OCI-LY3 (cell line): ENCODE measurements around the gene INSRR.

Source experiments
- H2AFZ ChIP-seq: fragments of 200-600, 300-600 bp; shearing (Covaris generic); 2 replicates; pipeline ENCODE4 v1.6.0; 2014; ENCODE audit warnings: antibody characterized with exemption, low read depth, low read length
- H3K27ac ChIP-seq: fragments of 200-600, 300-600 bp; sonication (generic); 2 replicates; pipeline ENCODE4 v1.5.1; 2014; ENCODE audit warnings: mild to moderate bottlenecking, low read length, moderate library complexity, mixed read lengths
- H3K27me3 ChIP-seq: fragments of 200-600, 300-600 bp; sonication (generic); 2 replicates; pipeline ENCODE4 v1.6.1; 2014; ENCODE audit warnings: low read depth, low read length, mixed read lengths
- H3K36me3 ChIP-seq: fragments of 200-600, 300-600 bp; sonication (generic); replicated peaks from 2 replicates; pipeline ENCODE3; 2014; ENCODE audit warnings: low read depth, low read length, mixed read lengths
- H3K4me1 ChIP-seq: fragments of 300-600, 200-600 bp; sonication (generic); 2 replicates; pipeline ENCODE4 v1.6.1; 2014; ENCODE audit warnings: low read length, mixed read lengths
- H3K4me2 ChIP-seq: fragments of 200-600, 300-600 bp; sonication (generic); 2 replicates; pipeline ENCODE4 v1.6.1; 2014; ENCODE audit warnings: low read length, mixed read lengths
- H3K4me3 ChIP-seq: fragments of 300-600, 200-600 bp; sonication (generic); 2 replicates; pipeline ENCODE4 v1.5.1; 2014; ENCODE audit warnings: antibody characterized with exemption, mild to moderate bottlenecking, low read length, moderate library complexity
- H3K79me2 ChIP-seq: fragments of 300-600, 200-600 bp; shearing (Covaris generic); 2 replicates; pipeline ENCODE4 v1.6.1; 2014; ENCODE audit warnings: mild to moderate bottlenecking, low read length, mixed read lengths
- H3K9ac ChIP-seq: fragments of 300-600, 200-600 bp; shearing (Covaris generic); 2 replicates; pipeline ENCODE4 v1.6.0; 2014; ENCODE audit warnings: mild to moderate bottlenecking, low read length, moderate library complexity
- H3K9me3 ChIP-seq: fragments of 200-600, 300-600 bp; shearing (Covaris generic); 2 replicates; pipeline ENCODE4 v1.6.1; 2014; ENCODE audit warnings: low read length, mixed read lengths; ENCODE audit not compliant: insufficient read depth
- H4K20me1 ChIP-seq: fragments of 200-600, 300-600 bp; sonication (generic); 2 replicates; pipeline ENCODE4 v1.6.1; 2016; ENCODE audit warnings: low read length, mixed read lengths; ENCODE audit not compliant: insufficient read depth
- EZH2phosphoT487 ChIP-seq: fragments of 200-600 bp; shearing (Covaris generic); IDR thresholded peaks from 2 replicates; pipeline ENCODE4 v1.6.1; 2018; ENCODE audit warnings: antibody characterized with exemption, mixed run types, low read depth
- TF ChIP-seq, protein P1 (sequence below): fragments of 200-600, 300-600 bp; sonication (generic); IDR thresholded peaks from 2 replicates; pipeline ENCODE4 v1.5.1; 2014; ENCODE audit warnings: antibody characterized with exemption, low read length, low read depth

Gene INSRR

DNA sequence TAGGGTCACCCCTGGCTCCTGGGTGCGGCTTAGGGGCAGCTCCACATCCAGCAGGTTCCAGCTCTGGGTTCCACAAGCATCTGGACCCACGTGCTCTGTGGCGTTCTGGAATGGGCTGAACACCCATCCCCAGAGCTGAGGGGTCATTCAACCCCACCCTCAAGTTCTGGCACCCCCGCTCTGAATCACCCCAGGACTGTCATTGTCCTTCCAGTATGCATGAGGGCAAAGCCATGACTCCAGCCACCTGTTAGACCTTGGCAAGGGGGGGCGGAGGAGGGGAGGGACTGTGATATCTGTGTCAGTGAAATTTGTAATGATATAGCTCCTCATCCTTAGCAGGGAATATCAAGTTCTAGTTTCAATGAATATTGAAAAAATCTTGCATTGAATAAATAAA, 12.3 kb downstream of the INSRR start:
- H3K79me2 ChIP-seq, result no peaks in the 10 kb centered on the region
- H3K4me2 ChIP-seq, result no peak overlapping the region
- no peak overlapping the region for H3K9ac ChIP-seq
- no peak overlapping the region for H3K4me3 ChIP-seq
- no peak overlapping the region for H3K27ac ChIP-seq
- no peaks in the 10 kb centered on the region for H3K27me3 ChIP-seq
- no peak overlapping the region for H2AFZ ChIP-seq
- no peaks in the 10 kb centered on the region for H3K9me3 ChIP-seq
- no peaks in the 10 kb centered on the region for H4K20me1 ChIP-seq
- TF ChIP-seq EZH2phosphoT487, result no peak
- TF ChIP-seq, protein P1, sequence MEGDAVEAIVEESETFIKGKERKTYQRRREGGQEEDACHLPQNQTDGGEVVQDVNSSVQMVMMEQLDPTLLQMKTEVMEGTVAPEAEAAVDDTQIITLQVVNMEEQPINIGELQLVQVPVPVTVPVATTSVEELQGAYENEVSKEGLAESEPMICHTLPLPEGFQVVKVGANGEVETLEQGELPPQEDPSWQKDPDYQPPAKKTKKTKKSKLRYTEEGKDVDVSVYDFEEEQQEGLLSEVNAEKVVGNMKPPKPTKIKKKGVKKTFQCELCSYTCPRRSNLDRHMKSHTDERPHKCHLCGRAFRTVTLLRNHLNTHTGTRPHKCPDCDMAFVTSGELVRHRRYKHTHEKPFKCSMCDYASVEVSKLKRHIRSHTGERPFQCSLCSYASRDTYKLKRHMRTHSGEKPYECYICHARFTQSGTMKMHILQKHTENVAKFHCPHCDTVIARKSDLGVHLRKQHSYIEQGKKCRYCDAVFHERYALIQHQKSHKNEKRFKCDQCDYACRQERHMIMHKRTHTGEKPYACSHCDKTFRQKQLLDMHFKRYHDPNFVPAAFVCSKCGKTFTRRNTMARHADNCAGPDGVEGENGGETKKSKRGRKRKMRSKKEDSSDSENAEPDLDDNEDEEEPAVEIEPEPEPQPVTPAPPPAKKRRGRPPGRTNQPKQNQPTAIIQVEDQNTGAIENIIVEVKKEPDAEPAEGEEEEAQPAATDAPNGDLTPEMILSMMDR, result no peak
- no peaks in the 10 kb centered on the region for H3K4me1 ChIP-seq
- no peaks in the 10 kb centered on the region for H3K36me3 ChIP-seq

DNA sequence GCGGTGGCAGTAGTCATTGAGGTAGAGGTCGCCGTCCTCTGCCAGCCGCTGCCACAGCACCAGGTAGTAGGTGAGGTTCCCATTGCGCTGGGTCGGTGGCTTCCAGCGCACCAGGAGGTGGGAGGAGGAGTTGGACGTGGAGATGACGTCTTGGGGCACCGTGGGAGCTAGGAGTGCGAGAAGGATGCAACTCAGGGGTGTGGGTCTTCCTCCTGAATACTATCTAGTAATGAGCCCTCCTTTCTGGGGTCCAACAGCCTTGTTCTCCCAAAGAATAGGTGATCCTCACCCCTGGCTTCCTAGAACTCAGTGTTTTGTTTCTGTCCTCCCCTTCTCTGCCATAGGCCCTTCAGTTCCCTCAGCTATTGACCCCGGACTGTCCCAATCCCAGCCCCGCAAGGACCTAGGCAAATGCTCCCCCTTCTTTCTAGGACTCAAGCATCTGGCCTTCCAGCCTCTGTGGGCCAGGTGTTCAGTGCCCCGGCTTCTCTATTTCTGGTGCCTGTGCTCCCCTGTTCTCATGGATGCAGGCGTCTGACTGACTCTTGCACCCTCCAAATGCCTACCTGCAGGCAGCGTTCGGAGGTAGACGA, 12.9 kb downstream of the INSRR start:
- no peak overlapping the region for H3K9ac ChIP-seq
- no peak overlapping the region for H2AFZ ChIP-seq
- H3K79me2 ChIP-seq, result no peaks in the 10 kb centered on the region
- no peak overlapping the region for H3K4me3 ChIP-seq
- H3K4me1 ChIP-seq, result no peaks in the 10 kb centered on the region
- no peak overlapping the region for H3K4me2 ChIP-seq
- no peak overlapping the region for H3K27ac ChIP-seq
- H3K9me3 ChIP-seq, result no peaks in the 10 kb centered on the region
- no peaks in the 10 kb centered on the region for H4K20me1 ChIP-seq
- no peak for TF ChIP-seq EZH2phosphoT487
- TF ChIP-seq, protein P1, result no peak
- no peaks in the 10 kb centered on the region for H3K27me3 ChIP-seq
- H3K36me3 ChIP-seq, result no peaks in the 10 kb centered on the region

DNA sequence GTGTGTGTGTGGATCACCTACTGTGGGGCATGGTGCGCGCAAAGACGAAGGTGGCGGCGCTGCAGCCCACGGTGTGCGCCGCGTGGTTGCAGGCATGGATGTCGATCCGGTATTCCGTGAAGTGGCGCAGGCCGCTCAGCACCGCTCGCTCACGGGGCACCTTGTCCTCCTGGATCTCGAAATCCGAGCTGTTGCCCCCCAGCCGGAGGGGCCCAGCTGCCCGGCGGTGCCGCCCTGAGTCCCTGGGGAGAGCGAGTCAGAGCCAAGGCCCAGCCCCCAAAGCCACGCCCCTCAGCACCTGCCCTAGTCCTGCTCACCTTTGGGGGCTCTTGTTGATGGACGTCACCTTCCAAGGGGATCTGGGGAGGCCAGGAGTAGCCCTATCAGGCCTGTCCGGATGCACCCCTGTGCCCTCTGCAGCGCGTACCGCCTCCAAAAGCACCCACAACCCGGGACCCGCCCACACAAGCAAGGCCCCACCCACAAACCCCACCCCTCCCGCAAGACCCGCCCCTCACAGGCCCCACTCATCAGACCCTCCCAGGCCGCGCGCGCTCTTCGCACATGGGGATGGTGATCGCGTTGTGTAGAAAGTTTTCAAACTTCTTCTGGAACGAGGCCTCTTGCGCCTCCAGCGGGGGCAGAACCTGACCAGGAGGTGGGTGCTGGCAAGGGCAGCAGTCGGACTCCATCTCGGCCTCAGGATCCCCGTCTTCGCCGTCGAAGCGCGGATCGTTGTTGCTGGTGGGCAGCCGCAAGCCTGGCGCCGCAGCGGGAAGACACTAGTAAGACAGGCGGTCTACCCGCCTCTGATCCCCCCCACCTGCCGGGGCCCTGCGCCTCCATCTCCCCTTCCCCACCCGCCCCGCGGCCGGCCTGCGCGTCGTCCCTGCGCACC, 13.6 kb downstream of the INSRR start:
- Histone ChIP-seq H3K9ac (no peak overlapping the region), H3K4me3 (no peak overlapping the region), H3K4me2 (no peak overlapping the region), H3K27me3 (no peaks in the 10 kb centered on the region), H3K79me2 (no peaks in the 10 kb centered on the region), H3K4me1 (peaks cover 1% of the 10 kb centered on the region; the same call in 1 of the 2 replicates), H3K9me3 (no peaks in the 10 kb centered on the region), H2AFZ (no peak overlapping the region), H3K36me3 (no peaks in the 10 kb centered on the region), H3K27ac (no peak overlapping the region), H4K20me1 (no peaks in the 10 kb centered on the region)
- no peak for TF ChIP-seq EZH2phosphoT487
- TF ChIP-seq, protein P1, result no peak

DNA sequence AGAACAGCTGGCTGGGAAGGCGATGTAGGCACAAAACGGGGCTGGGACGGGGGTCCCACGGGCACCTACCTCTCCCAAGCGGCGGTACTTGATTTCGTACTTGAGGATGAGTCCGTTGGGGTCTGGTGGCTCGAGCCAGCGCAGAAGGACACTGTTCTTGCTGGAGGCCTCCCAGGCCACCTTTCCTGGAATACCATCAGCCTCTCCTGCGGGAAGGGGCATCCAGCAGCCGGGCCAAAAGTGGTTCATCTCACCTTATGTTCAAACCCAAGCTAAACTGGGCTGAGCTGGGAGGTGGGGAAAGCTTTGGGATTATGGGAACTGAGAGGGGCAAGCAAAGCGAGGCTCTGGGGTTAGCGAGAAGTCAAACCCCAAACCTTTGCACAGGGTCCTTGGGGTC, 14.3 kb downstream of the INSRR start:
- Histone ChIP-seq H3K27ac (no peak overlapping the region), H3K9me3 (no peaks in the 10 kb centered on the region), H3K4me1 (peaks cover 8% of the 10 kb centered on the region), H3K27me3 (no peaks in the 10 kb centered on the region), H3K4me3 (no peak overlapping the region), H3K9ac (no peak overlapping the region), H4K20me1 (no peaks in the 10 kb centered on the region), H3K36me3 (no peaks in the 10 kb centered on the region), H2AFZ (no peak overlapping the region), H3K4me2 (no peak overlapping the region), H3K79me2 (no peaks in the 10 kb centered on the region)
- no peak for TF ChIP-seq EZH2phosphoT487
- TF ChIP-seq, protein P1, result no peak
